A549 treated with Hydrocortisone at 1 μM for 4 hours (cell line): ENCODE data around the gene PPID. TPM values are rescaled to one million over a fixed set of nuclear protein-coding genes. Genes with fewer than 3 reads are reported as not detected.

Source experiments
- total RNA-seq: library from RNA; stranded (reverse); fragments of 200-300 nt; extraction: Qiagen RNA extraction; gene quantifications from 5 replicates; pipeline ENCODE4 v1.2.3, GENCODE V29; 2022

The PPID gene
- total RNA-seq, result 30.8 to 38.8 TPM (median 34.1 TPM) in 5 replicates

DNA sequence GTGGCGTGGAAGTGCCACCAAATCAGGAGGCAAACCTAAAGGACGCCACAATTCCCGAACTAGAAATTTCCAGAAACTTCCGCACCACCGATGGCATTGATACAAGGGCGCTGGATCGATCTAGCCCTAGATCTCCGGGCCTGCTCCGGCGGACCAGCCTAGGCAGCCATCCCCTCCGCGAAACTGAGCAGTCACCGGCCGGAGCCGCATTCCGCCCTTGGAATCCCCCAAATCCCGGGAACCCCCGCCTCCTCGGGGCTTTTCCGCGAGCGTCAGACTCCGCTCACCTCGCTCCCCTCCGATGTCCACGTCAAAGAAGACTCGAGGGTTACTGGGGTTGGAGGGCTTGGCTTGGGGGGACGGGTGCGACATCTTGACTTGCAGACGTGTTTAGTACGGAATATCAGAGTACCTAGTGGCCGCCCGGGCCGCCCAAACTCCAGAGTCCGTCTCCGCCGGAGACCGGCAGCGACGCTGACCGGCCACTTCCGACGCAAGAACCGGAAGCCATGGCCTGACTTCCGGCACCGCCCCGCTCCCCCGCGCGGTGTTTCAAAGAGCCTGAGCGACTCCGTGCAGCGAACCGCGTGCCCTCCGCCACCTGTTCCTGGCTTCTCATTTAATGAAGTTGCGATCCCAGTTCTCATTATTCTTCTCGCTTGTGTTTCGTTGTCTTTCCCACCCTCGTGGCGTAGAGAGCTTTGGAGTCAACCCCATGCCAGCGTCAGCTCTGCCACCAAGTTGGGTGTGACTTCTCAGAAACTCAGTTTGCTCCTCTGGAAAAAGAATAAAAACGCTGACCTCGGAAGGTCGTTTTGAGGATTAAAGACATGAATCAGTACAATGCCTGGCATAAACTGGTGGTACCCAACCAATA, at the start of gene PPID:
PPID (minus strand) TSS at position 480 of the 877 bp plus-strand sequence; CDS start at position 372, 108 bp downstream.

DNA sequence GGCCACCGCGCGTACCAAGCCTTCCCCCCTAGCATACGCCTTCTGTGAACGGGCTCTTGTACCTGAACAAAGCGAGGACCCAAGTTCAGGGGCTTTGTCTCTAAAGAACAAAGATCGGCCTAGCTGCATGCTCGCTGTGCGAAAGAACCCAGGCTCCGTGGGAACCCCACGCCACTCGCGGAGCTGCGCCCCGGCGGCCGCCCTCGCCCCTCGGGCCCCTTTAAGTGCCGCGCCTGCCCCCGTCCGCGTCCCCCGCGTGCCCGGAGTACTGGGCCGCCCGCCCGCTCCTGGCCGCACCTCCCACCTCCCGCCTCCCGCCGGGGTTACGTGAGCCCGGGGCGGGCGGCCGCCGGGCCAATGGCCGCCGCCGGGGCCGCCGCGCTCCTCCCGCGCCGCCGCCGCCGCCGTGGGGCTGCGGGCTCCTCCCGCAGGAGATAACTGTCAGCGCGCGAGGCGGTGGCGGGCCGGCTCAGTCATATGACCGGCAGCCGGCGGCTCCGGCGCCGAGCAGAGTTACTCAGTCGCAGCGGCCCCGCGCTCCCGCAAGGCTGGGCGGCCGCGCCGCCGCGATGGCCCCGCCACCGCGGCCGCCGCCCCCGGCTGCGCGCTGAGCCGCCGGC, 45.5 kb upstream of the PPID start, which contains the start of gene FNIP2:
FNIP2 (plus strand) TSS at position 472 of the 620 bp plus-strand sequence. CDS start 187 bp downstream, outside the sequence.

GRCh38 chr4:158671915-158672806, 51.0 kb downstream of the PPID start, which contains the start of gene ETFDH:
TSS of gene ETFDH (plus strand) at chr4:158672296. CDS start at chr4:158672457, 161 bp downstream.

DNA sequence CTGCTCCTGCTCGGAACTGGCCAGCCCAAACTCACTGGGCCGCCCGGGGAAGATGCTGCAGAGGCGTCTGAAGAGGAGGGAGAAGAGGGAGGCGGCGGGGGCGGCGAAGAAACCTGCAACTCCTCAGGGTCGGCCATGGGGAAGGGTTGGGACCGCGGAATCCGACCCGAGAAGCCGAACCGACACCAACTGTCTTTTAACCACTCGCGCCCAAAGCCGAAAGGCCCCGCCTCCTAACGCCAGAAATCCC, 51.6 kb downstream of the PPID start, which contains the start of gene C4orf46:
C4orf46 (minus strand) TSS at position 223 of the 250 bp plus-strand sequence; CDS start at position 137, 86 bp downstream.

Other genes starting within 250 kb of the PPID start
- not detected in 5 replicates for gene RXFP1, start 201.5 kb downstream of the PPID start, total RNA-seq
- gene C4orf46, start 51.5 kb downstream of the PPID start, total RNA-seq, result 7.2 to 8.7 TPM (median 7.8 TPM) in 5 replicates
- gene ETFDH, start 51.1 kb downstream of the PPID start, total RNA-seq, result 4.0 to 5.4 TPM (median 4.6 TPM) in 5 replicates
- gene FNIP2, start 45.6 kb upstream of the PPID start, total RNA-seq, result 5.0 to 7.9 TPM (median 6.2 TPM) in 5 replicates